ENCODE data around the gene DNAH17.

The DNAH17 gene

GRCh38 chr17:78409191-78409928 lies 167.8 kb downstream of the DNAH17 start:
- DNase-seq: no peak

DNA sequence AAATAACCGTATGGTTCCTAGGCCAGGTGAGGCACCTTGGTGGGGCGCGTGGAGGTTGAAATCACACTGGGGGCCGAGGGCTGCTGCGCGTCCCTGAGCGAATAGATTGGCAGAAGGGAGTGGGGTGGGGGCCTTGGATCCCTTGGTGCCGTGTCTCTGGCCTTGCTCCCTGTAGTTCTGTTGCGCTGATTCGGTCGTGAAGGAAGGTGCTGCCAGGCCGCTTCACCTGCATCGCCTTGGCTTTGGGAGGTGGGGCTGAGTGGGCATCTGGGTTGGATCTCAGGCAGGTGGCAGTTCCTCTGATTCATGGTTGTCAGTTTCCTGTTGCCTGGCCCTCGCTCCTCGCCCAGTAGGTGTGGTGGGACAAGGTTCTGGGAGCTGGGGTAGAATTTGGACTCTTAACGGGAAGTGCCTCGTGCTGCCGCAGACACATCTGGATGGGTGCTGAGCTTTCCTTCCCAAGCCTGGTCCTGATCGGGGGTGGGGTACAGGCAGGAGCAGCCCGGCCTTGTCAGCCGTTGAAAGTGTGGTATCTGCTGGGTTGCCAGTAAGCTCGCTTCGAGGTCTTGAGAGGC lies 168.6 kb downstream of the DNAH17 start:
- DNase-seq: no peak

- no peak for DNase-seq
Measured at GRCh38 chr17:78407387-78408000, 169.7 kb downstream of the DNAH17 start.

DNA sequence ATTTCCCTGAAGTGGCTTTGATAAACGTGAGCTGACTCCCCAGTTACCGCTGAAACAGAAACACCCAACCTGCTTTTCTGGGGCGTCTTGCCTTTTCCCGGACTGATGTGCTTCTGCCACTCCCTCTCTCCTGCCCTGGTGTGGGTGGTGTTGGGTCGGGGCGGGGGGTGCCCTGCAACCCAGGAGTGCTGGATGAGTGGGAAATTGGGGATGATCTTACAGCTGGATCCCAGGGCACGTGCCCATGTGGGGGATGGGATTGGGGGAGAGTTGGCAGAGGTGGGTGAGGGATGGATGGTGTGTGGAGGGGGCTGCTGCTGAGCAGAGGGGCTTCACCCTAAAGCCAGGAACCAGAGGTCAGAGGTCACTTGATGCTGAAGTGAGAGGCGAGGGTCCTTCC lies 170.3 kb downstream of the DNAH17 start:
- DNase-seq: no peak

DNA sequence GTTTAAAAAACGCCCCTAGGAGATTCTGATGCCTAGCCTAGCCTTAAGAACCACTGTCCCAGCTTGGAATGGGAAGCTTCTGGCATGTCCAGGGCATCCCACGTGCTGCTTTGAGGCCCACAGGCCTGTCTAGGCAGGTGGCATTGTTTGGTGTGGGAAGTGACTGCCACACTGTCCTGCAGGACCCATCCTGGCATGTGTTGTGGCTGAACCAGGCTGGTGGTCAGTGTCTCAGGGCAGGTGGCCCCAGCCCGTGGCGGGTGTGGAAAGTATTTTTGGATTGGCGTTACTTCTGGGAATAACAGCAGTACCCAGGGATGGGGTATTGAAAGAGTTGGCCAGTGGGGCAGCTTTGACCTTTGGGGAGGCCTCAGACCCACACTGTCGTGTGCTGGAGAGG lies 170.8 kb downstream of the DNAH17 start:
- no peak for DNase-seq

- no peak for DNase-seq
Measured at GRCh38 chr17:78403822-78404221, 173.4 kb downstream of the DNAH17 start.

DNA sequence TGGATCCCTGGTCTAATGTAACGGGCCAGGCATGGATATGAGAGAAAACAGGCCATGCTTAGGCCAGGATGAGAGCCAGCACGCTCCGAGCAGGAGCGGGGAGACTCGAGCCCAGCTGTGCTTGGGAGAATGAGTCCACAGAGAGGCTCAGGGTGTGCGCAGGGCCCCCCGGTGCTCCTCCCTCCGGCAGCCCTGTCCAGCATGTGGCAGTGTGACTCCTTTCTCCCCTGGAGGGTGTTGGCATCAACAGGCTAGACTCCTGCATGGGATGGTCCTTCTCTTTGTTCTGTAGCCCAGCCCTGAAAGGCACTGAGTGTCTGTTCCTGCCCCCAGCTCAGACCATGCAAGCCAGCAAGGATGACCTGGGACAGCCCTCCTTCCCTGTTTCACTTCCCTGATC lies 175.3 kb downstream of the DNAH17 start:
- DNase-seq: no peak

GRCh38 chr17:78401246-78401645 lies 175.9 kb downstream of the DNAH17 start:
- DNase-seq: no peak

- DNase-seq: no peak
Measured at GRCh38 chr17:78400581-78401240, 176.5 kb downstream of the DNAH17 start.

DNA sequence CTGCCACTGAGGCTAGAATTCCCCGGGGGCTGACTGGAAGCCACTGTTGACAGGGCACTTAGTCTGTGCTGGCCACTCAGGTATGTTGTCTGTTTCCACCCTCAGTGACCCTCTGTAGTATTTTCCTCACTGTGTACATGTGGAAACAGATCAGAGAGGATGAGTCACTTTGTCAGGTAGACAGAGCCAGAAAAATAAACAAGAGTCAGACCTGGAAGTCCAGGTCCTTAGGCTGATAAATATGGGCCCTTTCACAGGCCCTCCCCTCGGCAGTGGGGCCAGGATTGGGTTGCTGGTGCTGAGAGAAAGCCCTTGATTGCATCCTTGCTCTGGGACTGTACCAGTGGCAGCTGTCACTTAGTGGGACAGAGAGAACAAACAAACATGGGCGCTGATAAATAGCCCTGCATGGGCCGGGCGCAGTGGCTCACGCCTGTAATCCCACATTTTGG lies 177.5 kb downstream of the DNAH17 start:
- no peak for DNase-seq

DNA sequence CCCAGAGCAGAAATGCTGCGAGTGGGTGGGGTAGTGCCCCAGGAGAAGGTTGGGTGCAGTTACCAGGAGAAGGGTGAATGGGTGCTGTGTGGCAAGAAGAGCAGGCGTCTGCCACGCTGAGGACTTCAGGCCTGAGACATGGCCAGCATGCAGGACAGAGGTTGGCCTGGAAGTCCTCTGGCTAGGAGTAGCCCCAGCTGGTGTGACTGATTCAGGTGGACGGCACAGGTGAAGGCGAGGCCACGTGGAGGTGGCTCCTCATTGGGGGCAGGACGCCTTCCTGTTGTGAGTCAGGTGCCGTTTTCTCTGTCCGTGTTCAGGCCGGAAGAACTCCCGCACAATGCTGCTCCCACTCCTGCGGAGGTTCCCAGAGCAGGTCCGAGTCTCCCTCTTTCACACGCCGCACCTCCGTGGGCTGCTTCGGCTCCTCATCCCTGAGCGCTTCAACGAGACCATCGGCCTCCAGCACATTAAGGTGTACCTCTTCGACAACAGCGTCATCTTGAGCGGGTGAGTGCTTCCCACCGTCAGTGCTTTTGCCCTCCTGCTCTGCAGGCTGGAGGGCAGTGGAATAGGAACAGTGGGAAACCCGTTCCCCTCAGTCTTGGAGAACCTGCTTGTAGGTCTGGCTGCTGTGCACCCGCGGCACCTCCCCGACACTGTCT lies 178.0 kb downstream of the DNAH17 start:
- no peak for DNase-seq

- no peak for DNase-seq
Measured at GRCh38 chr17:78398390-78398789, 178.8 kb downstream of the DNAH17 start.

GRCh38 chr17:78397681-78398101 lies 179.5 kb downstream of the DNAH17 start:
- no peak for DNase-seq

GRCh38 chr17:78396441-78397337 lies 180.5 kb downstream of the DNAH17 start:
- no peak for DNase-seq

GRCh38 chr17:78395155-78395554 lies 182.0 kb downstream of the DNAH17 start:
- DNase-seq: no peak

GRCh38 chr17:78394209-78394608 lies 183.0 kb downstream of the DNAH17 start:
- DNase-seq: no peak

GRCh38 chr17:78393575-78393974 lies 183.6 kb downstream of the DNAH17 start:
- DNase-seq: no peak

DNA sequence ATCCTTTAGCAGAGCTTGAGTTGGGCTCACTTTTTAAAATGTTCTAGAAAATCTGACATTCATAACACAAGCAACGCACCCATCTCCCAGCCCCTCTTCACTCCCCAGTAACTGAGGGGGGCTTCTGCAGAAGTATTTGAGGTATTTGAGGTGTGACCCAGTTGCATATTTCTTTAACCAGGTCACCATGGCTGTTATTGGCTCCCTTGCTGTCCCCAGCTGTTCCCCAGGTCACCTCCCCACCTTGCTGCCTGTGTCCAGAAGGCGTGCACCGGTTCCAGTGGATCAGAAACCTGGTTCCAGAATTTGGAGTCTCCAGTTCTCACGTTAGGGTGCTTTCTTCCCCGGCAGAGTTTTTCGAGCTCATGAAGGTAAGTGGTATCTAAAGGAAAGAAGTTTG lies 184.9 kb downstream of the DNAH17 start:
- no peak for DNase-seq

GRCh38 chr17:78391843-78392242 lies 185.4 kb downstream of the DNAH17 start:
- no peak for DNase-seq

DNA sequence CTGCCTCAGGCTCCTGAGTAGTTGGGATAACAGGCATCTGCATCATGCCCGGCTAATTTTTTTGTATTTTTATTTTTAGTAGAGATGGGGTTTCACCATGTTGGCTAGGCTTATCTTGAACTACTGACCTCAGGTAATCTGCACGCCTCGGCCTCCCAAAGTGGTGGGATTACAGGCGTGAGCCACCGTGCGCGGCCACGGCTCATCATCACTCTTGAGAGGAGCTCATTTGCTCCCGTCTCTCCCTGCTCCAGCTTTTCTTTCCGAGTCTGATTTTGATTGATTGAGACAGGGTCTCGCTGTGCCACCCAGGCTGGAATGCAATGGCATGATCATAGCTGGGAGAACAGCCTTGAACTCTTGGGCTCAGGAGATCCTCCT lies 186.2 kb downstream of the DNAH17 start:
- no peak for DNase-seq

GRCh38 chr17:78390241-78391050 lies 186.8 kb downstream of the DNAH17 start:
- no peak for DNase-seq
